Stimulated activated memory B cell treated with anti-CD40 and anti-IgM and Interleukin-4, amounts not matched to agents 10 μg/mL and 1 μg/mL and 100 μg/mL, for 72 hours (primary cell): ENCODE results near the gene SMARCA4.
"Not testable (repeated sequence)": the region's sequence is repeated elsewhere in the genome, so short reads cannot be mapped to it uniquely, and the experiment has no call there.

Experiments used
- ATAC-seq: fragments of 150-1000 bp; cut with Tn5 transposase; 2 replicates; pipeline ENCODE4 v1.10.0; 2021
- H3K27ac Mint-ChIP-seq: one replicate; pipeline ENCODE4 v1.8.0; 2022; ENCODE audit warnings: mild to moderate bottlenecking, mixed read lengths
- H3K27me3 Mint-ChIP-seq: one replicate; pipeline ENCODE4 v1.8.0; 2022; ENCODE audit warnings: mixed read lengths
- H3K36me3 Mint-ChIP-seq: one replicate; pipeline ENCODE4 v1.8.0; 2022; ENCODE audit warnings: mixed read lengths
- H3K4me1 Mint-ChIP-seq: one replicate; pipeline ENCODE4 v1.8.0; 2022; ENCODE audit warnings: mixed read lengths
- H3K4me3 Mint-ChIP-seq: one replicate; pipeline ENCODE4 v1.8.0; 2022; ENCODE audit warnings: mild to moderate bottlenecking, moderate library complexity, mixed read lengths
- H3K9me3 Mint-ChIP-seq: one replicate; pipeline ENCODE4 v1.8.0; 2022; ENCODE audit warnings: mixed read lengths

The SMARCA4 gene

GRCh38 chr19:11094520-11094894 is 133.7 kb downstream of the SMARCA4 start:
- peaks cover 42% of the 10 kb centered on the region for H3K4me1 Mint-ChIP-seq
- ATAC-seq: no peak
- peaks cover 8% of the 10 kb centered on the region for H3K27me3 Mint-ChIP-seq
- peak overlapping the region; percentile 53 for H3K27ac Mint-ChIP-seq
- no peak overlapping the region for H3K4me3 Mint-ChIP-seq
- peaks cover 7% of the 10 kb centered on the region for H3K36me3 Mint-ChIP-seq
- H3K9me3 Mint-ChIP-seq: peaks cover 3% of the 10 kb centered on the region

- ATAC-seq: peak; percentile 49
- H3K9me3 Mint-ChIP-seq: peaks cover 7% of the 10 kb centered on the region
- H3K36me3 Mint-ChIP-seq: peaks cover 16% of the 10 kb centered on the region
- peak overlapping the region; percentile 53 for H3K27ac Mint-ChIP-seq
- peaks cover 36% of the 10 kb centered on the region for H3K4me1 Mint-ChIP-seq
- peak overlapping the region; percentile 55 for H3K4me3 Mint-ChIP-seq
- H3K27me3 Mint-ChIP-seq: peaks cover 17% of the 10 kb centered on the region
These were observed 135.5 kb downstream of the SMARCA4 start for GRCh38 chr19:11096210-11096841.

DNA sequence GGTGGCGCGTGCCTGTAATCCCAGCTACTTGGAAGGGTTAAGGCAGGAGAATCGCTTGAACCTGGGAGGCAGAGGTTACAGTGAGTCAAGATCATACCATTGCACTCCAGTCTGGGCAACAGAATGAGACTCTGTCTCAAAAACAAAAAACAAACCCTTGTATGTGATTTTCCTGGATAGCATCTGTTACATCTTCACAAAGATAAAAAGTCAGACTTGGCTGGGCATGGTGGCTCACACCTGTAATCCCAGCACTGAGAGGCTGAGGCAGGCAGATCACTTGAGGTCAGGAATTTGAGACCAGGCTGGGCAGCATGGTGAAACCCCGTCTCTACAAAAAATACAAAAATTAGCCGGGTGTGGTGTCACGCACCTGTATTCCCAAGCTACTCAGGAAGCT is 136.5 kb downstream of the SMARCA4 start:
- H3K36me3 Mint-ChIP-seq: peaks cover 16% of the 10 kb centered on the region
- H3K27ac Mint-ChIP-seq, ATAC-seq, H3K9me3 Mint-ChIP-seq, H3K4me3 Mint-ChIP-seq: not testable (repeated sequence)
- peaks cover 35% of the 10 kb centered on the region for H3K4me1 Mint-ChIP-seq
- H3K27me3 Mint-ChIP-seq: peaks cover 17% of the 10 kb centered on the region

GRCh38 chr19:11098327-11098726 is 137.5 kb downstream of the SMARCA4 start:
- H3K4me3 Mint-ChIP-seq: no peak overlapping the region
- no peak overlapping the region for H3K27ac Mint-ChIP-seq
- H3K36me3 Mint-ChIP-seq: peaks cover 16% of the 10 kb centered on the region
- no peak for ATAC-seq
- peaks cover 24% of the 10 kb centered on the region for H3K27me3 Mint-ChIP-seq
- H3K9me3 Mint-ChIP-seq: peaks cover 7% of the 10 kb centered on the region
- peaks cover 25% of the 10 kb centered on the region for H3K4me1 Mint-ChIP-seq

- Mint-ChIP-seq H3K27me3 (peaks cover 24% of the 10 kb centered on the region), H3K36me3 (peaks cover 16% of the 10 kb centered on the region), H3K4me1 (peaks cover 25% of the 10 kb centered on the region), H3K9me3 (peaks cover 7% of the 10 kb centered on the region), H3K27ac (no peak overlapping the region), H3K4me3 (no peak overlapping the region)
- ATAC-seq: no peak
These were observed 138.0 kb downstream of the SMARCA4 start for GRCh38 chr19:11098861-11099260.

- Mint-ChIP-seq H3K27ac (no peak overlapping the region), H3K4me3 (no peak overlapping the region), H3K4me1 (peaks cover 17% of the 10 kb centered on the region), H3K36me3 (peaks cover 25% of the 10 kb centered on the region), H3K9me3 (peaks cover 7% of the 10 kb centered on the region), H3K27me3 (peaks cover 24% of the 10 kb centered on the region)
- no peak for ATAC-seq
These were observed 139.2 kb downstream of the SMARCA4 start for GRCh38 chr19:11100049-11100448.

DNA sequence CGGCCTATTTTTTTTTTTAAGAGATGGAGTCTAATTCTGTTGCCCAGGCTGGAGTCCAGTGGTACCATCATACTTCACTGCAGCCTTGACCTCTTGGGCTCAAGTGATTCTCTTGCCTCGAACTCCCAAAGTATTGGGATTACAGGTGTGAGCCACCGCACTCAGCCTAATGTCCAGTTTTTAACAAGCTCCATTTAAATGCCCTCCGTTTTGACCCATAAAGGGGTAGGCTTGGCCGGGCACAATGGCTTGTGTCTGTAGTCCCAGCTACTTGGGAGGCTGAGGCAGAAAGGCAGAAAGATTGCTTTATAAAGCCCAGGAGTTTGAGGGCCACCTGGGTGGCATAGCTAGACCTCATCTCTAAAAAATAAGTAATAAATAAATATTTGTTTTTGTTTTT is 140.2 kb downstream of the SMARCA4 start:
- Mint-ChIP-seq H3K36me3 (peaks cover 23% of the 10 kb centered on the region), H3K27ac (no peak overlapping the region), H3K27me3 (peaks cover 22% of the 10 kb centered on the region), H3K9me3 (peaks cover 7% of the 10 kb centered on the region), H3K4me1 (peaks cover 7% of the 10 kb centered on the region), H3K4me3 (no peak overlapping the region)
- no peak for ATAC-seq

- Mint-ChIP-seq H3K36me3 (peaks cover 18% of the 10 kb centered on the region), H3K27me3 (peaks cover 16% of the 10 kb centered on the region), H3K9me3 (peaks cover 7% of the 10 kb centered on the region), H3K4me3 (no peak overlapping the region), H3K27ac (no peak overlapping the region), H3K4me1 (no peaks in the 10 kb centered on the region)
- no peak for ATAC-seq
These were observed 142.1 kb downstream of the SMARCA4 start for GRCh38 chr19:11102944-11103343.

DNA sequence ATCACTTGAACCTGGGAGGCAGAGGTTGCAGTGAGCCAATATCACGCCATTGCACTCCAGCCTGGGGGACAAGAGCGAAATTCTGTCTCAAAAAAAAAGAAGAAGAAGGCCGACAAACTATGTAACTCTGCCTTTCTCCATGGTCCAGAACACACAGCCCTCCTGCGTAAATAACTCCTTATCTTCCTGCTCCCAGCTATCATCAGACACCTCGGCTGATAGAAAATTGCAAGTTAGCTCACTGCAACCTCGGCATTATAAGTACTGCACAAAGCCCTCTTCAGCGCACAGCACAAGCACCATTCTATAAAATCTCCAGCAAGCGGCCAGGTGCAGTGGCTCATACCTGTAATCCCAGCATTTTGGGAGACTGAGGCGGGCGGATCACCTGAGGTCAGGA is 142.8 kb downstream of the SMARCA4 start:
- not testable (repeated sequence) for H3K9me3 Mint-ChIP-seq, H3K4me1 Mint-ChIP-seq, ATAC-seq, H3K27ac Mint-ChIP-seq, H3K4me3 Mint-ChIP-seq
- peaks cover 16% of the 10 kb centered on the region for H3K27me3 Mint-ChIP-seq
- H3K36me3 Mint-ChIP-seq: peaks cover 18% of the 10 kb centered on the region

- ATAC-seq: no peak
- H3K4me1 Mint-ChIP-seq: no peaks in the 10 kb centered on the region
These were observed 144.3 kb downstream of the SMARCA4 start for GRCh38 chr19:11105014-11105636.

DNA sequence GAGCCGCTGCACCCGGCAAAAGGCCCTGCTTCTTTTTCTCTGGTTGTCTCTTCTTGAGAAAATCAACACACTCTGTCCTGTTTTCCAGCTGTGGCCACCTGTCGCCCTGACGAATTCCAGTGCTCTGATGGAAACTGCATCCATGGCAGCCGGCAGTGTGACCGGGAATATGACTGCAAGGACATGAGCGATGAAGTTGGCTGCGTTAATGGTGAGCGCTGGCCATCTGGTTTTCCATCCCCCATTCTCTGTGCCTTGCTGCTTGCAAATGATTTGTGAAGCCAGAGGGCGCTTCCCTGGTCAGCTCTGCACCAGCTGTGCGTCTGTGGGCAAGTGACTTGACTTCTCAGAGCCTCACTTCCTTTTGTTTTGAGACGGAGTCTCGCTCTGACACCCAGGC is 145.6 kb downstream of the SMARCA4 start:
- Mint-ChIP-seq H3K4me1 (no peaks in the 10 kb centered on the region), H3K27ac (no peak overlapping the region)
- ATAC-seq: no peak

More at GRCh38 chr19:11105014-11105636, 144.3 kb downstream of the SMARCA4 start:
- Mint-ChIP-seq H3K27ac (no peak overlapping the region), H3K27me3 (peaks cover 11% of the 10 kb centered on the region), H3K4me3 (no peak overlapping the region), H3K36me3 (peaks cover 12% of the 10 kb centered on the region), H3K9me3 (peaks cover under 1% of the 10 kb centered on the region)

DNA sequence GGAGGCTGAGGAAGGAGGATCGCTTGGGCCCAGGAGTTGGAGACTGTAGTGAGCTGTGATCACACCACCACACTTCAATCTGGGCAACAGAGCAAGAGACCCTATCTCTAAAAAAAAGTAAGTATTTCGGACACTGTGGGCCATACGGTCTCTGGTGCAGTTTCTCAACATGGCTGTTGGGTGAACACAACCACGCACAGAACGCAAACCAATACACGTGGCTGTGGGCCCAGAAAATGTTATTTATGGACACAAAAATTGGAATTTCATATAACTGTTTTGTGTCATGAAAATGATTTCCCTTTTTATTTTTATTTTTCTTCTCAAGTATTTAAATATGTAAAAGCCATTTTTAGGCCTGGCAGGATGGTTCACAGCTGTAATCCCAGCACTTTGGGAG is 147.9 kb downstream of the SMARCA4 start:
- H3K27me3 Mint-ChIP-seq: no peaks in the 10 kb centered on the region
- H3K36me3 Mint-ChIP-seq: peaks cover 18% of the 10 kb centered on the region
- H3K4me1 Mint-ChIP-seq: no peaks in the 10 kb centered on the region
- H3K27ac Mint-ChIP-seq: no peak overlapping the region
- H3K9me3 Mint-ChIP-seq: no peaks in the 10 kb centered on the region
- H3K4me3 Mint-ChIP-seq: no peak overlapping the region
- no peak for ATAC-seq

More for the DNA sequence above, 145.6 kb downstream of the SMARCA4 start:
- peaks cover 9% of the 10 kb centered on the region for H3K36me3 Mint-ChIP-seq
- H3K27me3 Mint-ChIP-seq: peaks cover 7% of the 10 kb centered on the region
- no peaks in the 10 kb centered on the region for H3K9me3 Mint-ChIP-seq
- H3K4me3 Mint-ChIP-seq: no peak overlapping the region

DNA sequence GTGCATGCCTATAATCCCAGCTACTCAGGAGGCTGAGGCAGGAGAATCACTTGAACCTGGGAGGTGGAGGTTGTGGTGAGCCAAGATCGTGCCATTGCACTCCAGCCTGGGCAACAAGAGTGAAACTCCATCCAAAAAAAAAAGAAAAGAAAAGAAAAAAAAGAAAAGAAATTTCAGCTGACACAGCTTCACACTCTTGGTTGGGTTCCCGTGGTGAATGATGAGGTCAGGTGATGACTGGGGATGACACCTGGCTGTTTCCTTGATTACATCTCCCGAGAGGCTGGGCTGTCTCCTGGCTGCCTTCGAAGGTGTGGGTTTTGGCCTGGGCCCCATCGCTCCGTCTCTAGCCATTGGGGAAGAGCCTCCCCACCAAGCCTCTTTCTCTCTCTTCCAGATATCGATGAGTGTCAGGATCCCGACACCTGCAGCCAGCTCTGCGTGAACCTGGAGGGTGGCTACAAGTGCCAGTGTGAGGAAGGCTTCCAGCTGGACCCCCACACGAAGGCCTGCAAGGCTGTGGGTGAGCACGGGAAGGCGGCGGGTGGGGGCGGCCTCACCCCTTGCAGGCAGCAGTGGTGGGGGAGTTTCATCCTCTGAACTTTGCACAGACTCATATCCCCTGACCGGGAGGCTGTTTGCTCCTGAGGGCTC is 150.4 kb downstream of the SMARCA4 start:
- ATAC-seq: no peak
- Mint-ChIP-seq H3K27ac (no peak overlapping the region), H3K9me3 (no peaks in the 10 kb centered on the region), H3K36me3 (peaks cover 13% of the 10 kb centered on the region), H3K4me3 (no peak overlapping the region), H3K4me1 (no peaks in the 10 kb centered on the region), H3K27me3 (no peaks in the 10 kb centered on the region)

DNA sequence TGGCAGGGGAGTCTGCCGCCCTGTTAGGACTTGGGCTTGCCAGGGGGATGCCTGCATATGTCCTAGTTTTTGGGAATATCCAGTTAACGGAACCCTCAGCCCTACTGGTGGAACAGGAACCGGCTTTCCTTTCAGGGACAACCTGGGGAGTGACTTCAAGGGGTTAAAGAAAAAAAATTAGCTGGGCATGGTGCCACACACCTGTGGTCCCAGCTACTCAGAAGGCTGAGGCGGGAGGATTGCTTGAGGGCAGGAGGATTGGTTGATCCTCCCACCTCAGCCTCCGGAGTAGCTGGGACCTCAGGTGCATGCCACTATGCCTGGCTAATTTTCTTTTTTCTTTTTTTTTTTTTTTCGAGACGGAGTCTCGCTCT is 150.9 kb downstream of the SMARCA4 start:
- Mint-ChIP-seq H3K4me3 (no peak overlapping the region), H3K27ac (no peak overlapping the region), H3K27me3 (no peaks in the 10 kb centered on the region), H3K9me3 (no peaks in the 10 kb centered on the region), H3K4me1 (no peaks in the 10 kb centered on the region), H3K36me3 (peaks cover 18% of the 10 kb centered on the region)
- ATAC-seq: no peak
